COLO668 (cell line): ENCODE results near the gene PACS1.

Experiments used
- DNase-seq: peaks from one replicate; lab custom pipeline; 2025; ENCODE audit not compliant: unreplicated experiment; lab: John Stamatoyannopoulos, UW

PACS1 gene

DNA sequence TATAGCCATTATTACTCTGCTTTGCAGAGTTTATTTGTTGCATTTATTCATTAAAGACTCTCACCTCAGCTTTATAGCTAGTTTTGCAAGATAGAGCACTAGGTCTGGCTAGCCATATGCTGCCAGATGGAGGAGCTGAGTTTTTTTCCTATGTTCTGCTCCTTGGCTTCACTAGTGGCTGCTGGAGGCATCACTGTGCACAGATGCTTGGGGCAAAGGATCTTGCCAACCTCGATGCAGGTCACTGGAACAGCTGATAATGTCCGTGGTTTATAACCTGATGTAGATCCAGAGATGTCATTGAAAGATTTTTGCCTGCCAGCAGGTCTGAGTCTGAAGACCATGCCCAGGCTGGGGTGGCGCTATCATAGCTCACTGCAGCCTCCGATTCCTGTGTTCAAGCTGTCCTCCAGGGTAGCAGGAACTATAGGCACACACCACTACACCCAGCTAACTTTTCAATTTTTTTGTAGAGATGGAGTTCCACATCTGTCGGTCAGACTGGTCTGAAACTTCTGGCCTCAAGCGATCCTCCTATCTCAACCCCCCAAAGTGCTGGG lies 63.2 kb downstream of the PACS1 start:
- no peak for DNase-seq

DNA sequence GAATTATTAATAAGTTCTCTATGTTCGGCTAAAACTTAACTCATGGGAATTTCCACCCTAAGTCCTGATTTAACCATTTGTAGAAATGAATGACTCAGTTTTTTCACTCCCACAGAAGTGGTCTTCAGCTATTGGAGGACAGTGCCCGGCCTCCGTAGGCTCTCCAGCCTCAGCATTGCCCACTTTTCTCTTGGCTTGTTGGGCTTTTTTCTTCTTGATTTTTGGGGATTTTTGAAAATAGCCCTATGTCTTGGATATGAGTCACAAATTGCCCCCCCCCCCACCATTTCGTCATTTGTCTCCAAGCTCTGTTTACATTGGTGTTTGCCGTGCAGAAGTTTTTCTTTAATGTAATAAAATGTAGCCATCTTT lies 66.7 kb downstream of the PACS1 start:
- DNase-seq, result no peak

- no peak for DNase-seq
Measured at GRCh38 chr11:66139817-66140404, 69.8 kb downstream of the PACS1 start.

GRCh38 chr11:66142370-66143263 lies 72.5 kb downstream of the PACS1 start:
- DNase-seq, result no peak

DNA sequence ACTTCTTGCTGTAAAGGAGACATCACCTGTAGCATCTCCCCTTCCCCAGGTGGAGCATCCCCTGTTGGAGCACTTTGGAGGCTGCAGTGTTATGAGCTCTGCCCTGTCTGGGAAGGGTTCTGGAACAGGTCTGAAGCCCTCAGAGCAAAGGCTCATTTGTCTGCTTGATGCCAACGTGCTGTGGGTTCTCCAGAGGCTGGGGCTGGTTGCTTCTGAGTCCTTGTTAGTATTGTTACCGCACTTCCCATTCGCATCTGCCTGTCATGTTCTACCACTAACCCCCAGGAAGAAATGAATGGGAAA lies 73.1 kb downstream of the PACS1 start:
- no peak for DNase-seq

DNA sequence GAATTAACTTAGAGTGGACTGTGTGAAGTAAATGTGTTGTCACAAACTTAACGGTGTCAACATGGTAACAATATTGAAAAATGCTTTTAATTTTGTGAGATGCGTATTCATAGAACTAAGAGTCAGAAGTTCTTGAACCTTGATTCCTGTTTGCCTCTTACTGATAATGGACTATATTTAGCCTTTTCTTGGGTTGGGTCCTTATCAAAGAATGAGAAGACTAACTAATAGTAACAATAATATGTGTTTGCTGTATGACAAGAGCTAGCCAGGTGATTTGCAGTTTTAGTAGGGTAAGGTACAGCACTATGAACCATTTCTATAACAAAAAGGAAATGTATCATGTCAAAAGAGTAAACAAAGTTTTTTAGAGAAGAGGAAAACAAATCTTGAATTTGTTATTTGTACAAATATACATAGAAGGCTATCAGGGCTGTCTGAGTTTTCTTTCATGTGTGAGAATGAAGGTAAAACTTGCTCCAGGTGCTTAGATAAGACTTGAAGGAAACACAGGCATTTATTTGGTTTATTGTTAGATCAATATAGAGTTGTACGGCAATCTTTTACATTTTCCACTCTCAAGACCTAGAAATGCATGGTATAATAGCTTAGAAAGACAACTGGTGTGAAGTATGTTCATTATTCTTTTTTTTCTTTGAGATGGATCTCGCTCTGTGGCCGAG lies 74.1 kb downstream of the PACS1 start:
- DNase-seq, result no peak

- no peak for DNase-seq
Measured at GRCh38 chr11:66146074-66146473, 76.0 kb downstream of the PACS1 start.

DNA sequence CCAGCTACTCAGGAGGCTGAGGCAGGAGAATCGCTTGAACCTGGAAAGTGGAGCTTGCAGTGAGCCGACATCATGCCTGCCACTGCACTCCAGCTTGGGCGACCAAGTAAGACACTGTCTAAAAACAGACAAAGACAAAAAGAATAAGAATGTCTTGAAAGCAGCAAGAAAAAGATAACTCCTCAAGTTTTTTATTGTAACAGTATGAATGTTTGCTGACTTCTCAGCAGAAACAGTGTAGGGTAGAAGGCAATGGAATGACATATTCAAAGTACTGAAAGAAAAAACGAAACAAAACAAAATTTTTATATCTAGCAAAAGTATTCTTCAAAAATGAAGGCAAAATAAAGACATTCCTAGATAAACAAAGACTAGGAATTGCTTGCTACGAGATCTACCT lies 76.9 kb downstream of the PACS1 start:
- DNase-seq, result no peak

DNA sequence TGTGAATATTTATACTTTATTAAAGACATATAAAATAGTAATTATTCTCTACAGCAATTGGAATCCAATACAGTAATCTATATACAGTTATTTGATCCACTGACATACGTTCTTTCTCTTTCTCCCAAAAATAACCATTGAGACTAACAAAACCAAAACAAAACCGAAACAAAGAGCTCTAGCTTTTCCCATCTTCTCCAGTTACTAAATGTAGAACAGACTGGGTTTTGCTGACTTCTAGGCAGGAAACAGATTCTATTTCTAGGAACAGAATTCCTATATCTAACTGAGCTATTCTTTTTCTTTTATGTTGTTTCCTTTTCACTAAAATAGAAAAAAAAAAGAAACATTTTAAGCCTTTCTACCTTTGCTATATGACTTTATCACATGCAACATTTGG lies 80.1 kb downstream of the PACS1 start:
- DNase-seq, result no peak

- DNase-seq, result no peak
Measured at GRCh38 chr11:66150725-66151124, 80.7 kb downstream of the PACS1 start.

- DNase-seq, result no peak
Measured at GRCh38 chr11:66151273-66151672, 81.2 kb downstream of the PACS1 start.

DNA sequence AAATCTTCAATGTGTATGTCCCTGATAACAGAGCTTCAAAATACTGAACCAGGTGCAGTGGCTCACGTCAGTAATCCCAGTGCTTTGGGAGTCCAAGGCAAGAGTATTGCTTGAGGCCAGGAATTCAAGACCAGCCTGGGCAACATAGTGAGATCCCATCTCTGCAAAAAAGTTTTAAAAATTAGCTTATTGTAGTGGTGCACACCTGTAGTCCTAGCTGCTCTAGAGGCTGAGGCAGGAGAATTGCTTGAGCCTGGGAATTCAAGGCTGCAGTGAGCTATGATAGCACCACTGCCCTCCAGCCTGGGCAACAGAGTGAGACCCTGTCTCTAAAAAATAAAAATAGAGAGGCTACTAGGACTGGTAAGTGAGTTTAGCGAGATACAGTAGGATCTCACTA lies 84.0 kb downstream of the PACS1 start:
- no peak for DNase-seq

- DNase-seq, result no peak
Measured at GRCh38 chr11:66155387-66156073, 85.5 kb downstream of the PACS1 start.

DNA sequence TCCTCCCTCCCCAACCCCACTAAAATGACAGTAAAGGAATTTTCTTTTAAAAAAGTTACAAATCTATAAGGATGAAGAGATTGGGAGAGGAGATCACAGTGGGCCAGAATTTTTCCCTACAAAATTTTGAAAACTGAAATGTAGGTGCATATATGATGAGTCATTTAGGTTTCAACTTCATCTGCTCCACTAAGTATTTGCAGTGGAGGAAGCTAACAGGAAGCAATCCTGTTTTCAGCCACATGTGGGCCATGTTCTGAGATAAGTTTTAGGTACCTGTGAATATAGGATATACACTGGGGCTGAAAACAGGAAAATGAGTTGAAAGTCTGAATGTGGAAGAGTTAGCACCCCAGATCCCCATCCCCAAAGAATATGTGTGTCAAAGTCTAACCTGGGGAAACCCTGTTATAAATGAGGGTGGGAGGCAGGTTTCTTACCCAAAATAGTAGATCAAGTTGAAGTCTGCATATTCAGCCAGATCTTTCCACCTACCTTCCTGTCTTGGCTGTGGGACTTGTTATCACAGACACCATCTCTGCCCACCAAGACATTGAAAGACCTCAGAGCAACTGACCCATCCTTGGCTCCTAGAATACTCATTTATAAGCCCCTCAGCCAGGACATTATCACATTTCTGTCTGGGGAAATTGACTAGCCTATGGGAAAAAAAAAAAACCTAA lies 87.3 kb downstream of the PACS1 start:
- DNase-seq, result no peak

GRCh38 chr11:66158156-66158555 lies 88.1 kb downstream of the PACS1 start:
- DNase-seq, result no peak

DNA sequence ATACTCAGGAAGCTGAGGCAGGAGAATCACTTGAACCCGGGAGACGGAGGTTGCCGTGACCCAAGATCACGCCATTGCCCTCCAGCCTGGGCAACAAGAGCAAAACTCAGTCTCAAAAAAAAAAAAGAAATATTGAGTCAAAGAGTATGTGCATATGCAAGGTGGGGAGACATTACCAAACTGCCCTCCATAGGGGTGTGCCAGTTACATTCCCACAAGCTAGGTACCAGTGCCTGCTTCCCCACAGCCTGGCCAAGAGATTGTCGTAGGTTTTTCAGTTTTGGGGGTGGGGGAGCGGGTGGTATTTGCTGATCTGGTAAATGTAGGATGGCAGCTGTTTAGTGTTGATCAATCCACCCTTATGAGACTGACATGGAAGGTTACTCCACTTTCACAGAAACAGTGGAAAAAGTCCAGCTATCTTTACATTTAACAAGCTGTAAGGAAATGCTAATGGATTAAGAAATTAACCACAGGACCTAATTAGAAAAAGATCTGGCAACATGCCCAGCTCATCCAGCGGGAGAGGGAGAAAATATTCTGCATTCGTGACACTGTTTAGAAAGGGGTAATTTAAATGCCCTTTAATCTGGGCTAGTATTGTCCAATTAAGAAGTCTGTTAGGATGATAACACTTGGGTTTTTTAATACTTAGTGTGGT lies 89.4 kb downstream of the PACS1 start:
- DNase-seq, result no peak

DNA sequence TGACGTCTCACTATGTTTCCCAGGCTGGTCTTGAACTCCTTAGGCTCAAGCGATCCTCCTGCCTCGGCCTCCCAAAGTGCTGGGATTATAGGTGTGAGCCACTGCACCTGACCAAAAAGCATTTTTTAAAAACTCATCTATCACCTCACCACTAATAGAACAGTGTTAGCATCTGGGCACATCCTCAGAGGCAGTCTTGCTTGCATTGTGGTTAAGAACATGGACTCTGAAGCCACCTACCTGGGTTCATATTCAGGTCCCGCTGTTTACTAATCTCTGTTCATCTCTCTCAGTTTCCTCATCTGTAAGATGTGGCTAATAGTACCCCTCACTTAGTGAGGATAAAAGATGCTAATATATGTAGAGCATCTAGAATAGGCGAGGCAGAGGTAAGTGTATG lies 90.6 kb downstream of the PACS1 start:
- no peak for DNase-seq

- DNase-seq, result no peak
Measured at GRCh38 chr11:66168289-66168688, 98.2 kb downstream of the PACS1 start.

GRCh38 chr11:66172146-66172545 lies 102.1 kb downstream of the PACS1 start:
- DNase-seq, result no peak

DNA sequence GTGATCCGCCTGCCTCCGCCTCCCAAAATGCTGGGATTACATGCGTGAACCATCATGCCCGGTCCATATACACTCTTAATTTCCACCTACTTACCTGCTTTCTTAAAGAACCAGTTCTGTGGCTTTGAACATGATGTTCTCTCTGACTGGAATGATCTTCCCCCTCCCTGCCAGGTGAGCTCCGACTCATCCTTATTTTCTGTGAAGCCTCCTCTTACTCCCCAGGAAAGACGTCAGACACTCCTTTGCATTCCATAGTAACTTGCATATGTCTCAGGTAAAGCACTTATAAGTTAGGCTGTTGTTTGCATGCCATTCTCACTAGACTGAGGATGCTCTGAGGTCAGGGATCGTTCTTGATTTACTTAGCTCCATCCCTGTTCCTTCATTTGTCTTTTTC lies 106.6 kb downstream of the PACS1 start:
- DNase-seq, result no peak
